ENCODE results near the gene B3GAT3. TPM values are rescaled to one million over a fixed set of nuclear protein-coding genes. Genes with fewer than 3 reads are reported as not detected.

B3GAT3 gene
- total and polyA plus RNA-seq, 2 of the 8 experiments (the other 6 are each of a cell fraction or from before 2014, with no cell fraction given) = 28.0 to 39.0 TPM

- TF ChIP-seq CHD7 (IDR thresholded peaks at IDR 0.05; ENCODE audit: insufficient replicate concordance, low read length) (no peak), RFX5 (IDR thresholded peaks at IDR 0.05; ENCODE audit: borderline replicate concordance, low read depth, low read length) (no peak), MAFK (IDR thresholded peaks at IDR 0.05; ENCODE audit: low read depth, low read length) (no peak), BRCA1 (IDR thresholded peaks at IDR 0.05; ENCODE audit: low read depth, low read length) (no peak), POLR2A (IDR thresholded peaks at IDR 0.05; ENCODE audit: control extremely low read depth in 1 of 2, low read depth in 2 of 2, low read length in 2 of 2) (no peak), GABPA (IDR thresholded peaks at IDR 0.05; ENCODE audit: borderline replicate concordance, insufficient read depth, low read length) (no peak), KDM1A (IDR thresholded peaks at IDR 0.05; ENCODE audit: borderline replicate concordance, low read length) (no peak)
Observed at GRCh38 chr11:62648185-62648966, 26.6 kb upstream of the B3GAT3 start (continued).

All from H1 (cell line).